ENCODE results near the gene MLLT3.

- TF ChIP-seq FOS (IDR thresholded peaks at IDR 0.05; ENCODE audit: borderline replicate concordance, insufficient read depth, low read length), result peak; percentile 16
- TF ChIP-seq CTCF (IDR thresholded peaks at IDR 0.05; ENCODE audit: extremely low read depth in 1 of 2, insufficient read depth in 1 of 2, low read depth in 1 of 2, low read length in 2 of 2), result no peak
- no peak for TF ChIP-seq POLR2A (IDR thresholded peaks at IDR 0.05; ENCODE audit: low read depth, low read length)
- no peak for TF ChIP-seq POLR2AphosphoS5 (IDR thresholded peaks at IDR 0.05; ENCODE audit: insufficient read depth, low read depth, low read length)
Measured at GRCh38 chr9:20506099-20506900, 116.0 kb downstream of the MLLT3 start.

Data from endothelial cell of umbilical vein (primary cell).